ENCODE data around the gene RILPL2.
"Not testable (repeated sequence)": the region's sequence is repeated elsewhere in the genome, so short reads cannot be mapped to it uniquely, and the experiment has no call there.

Gene RILPL2

DNA sequence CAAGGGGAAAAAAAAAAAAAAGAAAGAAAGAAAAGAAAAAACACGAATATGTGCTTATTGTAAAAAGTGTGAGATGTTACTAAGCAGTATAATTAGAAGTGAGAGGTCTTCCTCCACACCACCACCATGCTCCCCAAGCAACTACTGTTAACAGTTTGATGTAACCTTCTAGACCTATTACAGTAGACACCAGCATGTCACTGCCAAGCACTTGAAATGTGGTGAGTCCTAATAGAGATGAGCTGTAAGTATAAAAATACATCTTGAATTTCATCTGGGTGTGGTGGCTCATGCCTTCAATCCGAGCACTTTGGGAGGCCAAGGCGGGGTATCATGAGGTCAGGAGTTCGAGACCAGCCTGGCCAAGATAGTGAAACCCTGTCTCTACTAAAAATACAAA is 13.4 kb upstream of the RILPL2 start:
- DNase-seq (ENCODE audit: low read depth in 2 of 2): no peak

DNA sequence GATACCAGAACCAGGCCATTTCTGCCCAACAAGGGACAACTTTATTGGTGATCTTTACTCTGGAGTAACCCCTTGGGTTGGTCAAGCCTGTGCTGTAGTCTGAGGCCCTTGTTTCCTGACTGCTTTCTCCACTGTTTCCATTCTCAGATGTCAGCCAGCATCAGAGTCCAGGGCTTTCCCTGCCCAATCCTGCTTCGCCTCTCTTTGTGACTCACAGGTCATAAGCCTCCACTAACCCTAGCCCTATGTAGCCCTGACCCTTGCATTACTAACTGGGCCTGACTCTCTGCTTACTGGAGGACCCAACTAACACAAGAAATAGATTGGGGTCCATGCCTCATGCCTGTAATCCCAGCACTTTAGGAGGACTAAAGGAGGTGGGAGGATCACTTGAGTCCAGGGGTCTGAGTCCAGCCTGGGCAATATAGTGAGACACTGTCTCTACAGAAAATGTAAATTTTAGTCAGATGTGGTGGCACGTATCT is 12.8 kb upstream of the RILPL2 start:
- no peak for DNase-seq (ENCODE audit: low read depth in 2 of 2)

DNA sequence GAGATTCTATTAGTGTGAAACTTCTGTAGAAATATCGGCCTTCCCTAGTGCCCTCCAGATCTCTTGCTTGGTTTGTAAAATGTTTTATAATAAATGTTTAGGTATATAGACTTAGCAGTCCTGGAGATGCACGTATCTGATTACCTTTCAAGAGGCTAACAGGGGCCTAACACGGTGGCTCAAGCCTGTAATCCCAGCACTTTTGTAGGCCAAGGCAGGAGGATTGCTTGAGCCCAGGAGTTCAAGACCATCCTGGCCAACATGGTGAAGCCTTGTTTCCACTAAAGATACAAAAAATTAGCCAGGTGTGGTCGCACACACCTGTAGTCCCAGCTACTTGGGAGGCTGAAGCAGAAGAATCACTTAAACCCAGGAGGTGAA is 9.8 kb upstream of the RILPL2 start:
- DNase-seq (ENCODE audit: low read depth in 2 of 2): no peak

GRCh38 chr12:123445388-123446332 is 9.2 kb upstream of the RILPL2 start:
- DNase-seq (ENCODE audit: low read depth in 2 of 2): no peak

DNA sequence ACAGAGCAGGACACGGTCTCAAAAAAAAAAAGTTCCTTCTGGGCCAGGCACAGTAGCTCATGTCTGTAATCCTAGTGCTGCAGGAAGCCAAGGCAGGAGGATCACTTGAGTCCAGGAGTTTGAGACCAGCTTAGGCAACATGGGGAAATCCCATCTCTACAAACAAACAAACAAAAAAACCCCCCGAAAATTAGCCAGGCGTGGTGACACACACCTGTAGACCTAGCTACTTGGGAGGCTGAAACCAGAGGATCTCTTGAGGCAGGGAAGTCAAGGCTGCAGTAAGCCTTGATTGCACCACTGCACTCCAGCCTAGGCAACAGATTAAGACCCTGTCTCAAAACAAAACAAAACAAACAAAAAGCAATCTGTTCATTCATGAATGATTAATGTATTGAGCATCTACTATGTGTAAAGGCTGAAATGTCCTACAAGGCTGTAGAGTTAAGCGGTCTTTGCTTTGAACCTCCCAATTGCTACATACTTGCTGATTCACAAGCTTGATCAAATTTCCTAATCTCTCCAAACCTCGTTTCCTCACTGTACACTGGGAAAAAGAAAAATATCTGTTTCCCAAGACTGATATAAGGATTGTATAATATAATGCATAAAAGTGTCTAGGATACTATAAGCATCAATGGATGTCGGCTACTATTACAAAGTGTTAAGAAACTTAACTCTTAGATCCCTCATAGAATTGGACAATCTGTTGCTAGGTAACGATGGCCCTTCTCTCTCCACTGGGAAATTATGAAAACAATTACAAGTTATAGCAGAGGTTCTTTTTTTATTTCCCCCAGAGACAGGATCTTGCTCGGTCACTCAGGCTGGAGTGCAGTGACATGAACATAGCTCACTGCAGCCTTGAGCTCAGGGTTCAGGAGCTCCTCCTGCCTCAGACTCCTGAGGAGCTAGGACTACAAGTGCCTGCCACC is 7.9 kb upstream of the RILPL2 start:
- no peak for DNase-seq (ENCODE audit: low read depth in 2 of 2)

DNA sequence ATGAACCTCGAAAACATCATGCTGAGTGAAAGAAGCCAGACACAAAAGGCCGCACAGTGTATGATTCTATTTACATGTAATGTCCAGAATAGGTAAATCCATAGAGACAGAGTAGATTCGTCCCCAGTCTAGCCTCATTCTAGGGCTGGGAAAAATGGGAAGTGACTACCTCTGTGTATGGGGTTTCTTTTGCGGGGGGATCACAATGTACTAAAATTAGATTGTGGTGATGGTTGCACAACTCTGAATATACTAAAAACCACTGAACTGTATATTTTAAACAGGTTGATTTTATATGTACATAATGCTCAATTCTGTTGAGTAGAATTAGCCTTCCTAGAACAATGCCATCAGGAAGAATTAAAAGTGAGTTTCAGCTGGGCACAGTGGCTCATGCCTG is 6.3 kb upstream of the RILPL2 start:
- no peak for DNase-seq (ENCODE audit: low read depth in 2 of 2)

- no peak for DNase-seq (ENCODE audit: low read depth in 2 of 2)
Measured at GRCh38 chr12:123441523-123442164, 5.2 kb upstream of the RILPL2 start.

- no peak for DNase-seq (ENCODE audit: low read depth in 2 of 2)
Measured at GRCh38 chr12:123435636-123436016, 858 bp downstream of the RILPL2 start.

DNA sequence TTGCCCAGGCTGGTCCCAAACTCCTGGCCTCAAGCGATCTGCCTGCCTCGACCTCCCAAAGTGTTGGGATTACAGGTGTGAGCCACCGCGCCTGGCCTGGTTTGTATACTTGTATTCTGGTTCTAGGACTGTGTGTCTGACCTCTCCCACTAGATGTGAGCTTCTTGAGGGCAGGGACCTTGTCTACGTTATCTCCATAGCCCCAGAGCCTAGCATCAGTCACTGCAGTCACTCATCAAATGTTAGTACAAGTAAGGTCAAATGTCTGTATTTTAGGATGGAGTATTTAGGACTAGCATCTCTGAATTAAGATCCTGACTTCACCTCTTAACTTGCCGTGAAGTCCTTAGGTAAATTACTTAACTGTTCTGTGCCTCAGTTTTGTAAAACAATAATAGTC is 2.9 kb downstream of the RILPL2 start:
- no peak for DNase-seq (ENCODE audit: low read depth in 2 of 2)

DNA sequence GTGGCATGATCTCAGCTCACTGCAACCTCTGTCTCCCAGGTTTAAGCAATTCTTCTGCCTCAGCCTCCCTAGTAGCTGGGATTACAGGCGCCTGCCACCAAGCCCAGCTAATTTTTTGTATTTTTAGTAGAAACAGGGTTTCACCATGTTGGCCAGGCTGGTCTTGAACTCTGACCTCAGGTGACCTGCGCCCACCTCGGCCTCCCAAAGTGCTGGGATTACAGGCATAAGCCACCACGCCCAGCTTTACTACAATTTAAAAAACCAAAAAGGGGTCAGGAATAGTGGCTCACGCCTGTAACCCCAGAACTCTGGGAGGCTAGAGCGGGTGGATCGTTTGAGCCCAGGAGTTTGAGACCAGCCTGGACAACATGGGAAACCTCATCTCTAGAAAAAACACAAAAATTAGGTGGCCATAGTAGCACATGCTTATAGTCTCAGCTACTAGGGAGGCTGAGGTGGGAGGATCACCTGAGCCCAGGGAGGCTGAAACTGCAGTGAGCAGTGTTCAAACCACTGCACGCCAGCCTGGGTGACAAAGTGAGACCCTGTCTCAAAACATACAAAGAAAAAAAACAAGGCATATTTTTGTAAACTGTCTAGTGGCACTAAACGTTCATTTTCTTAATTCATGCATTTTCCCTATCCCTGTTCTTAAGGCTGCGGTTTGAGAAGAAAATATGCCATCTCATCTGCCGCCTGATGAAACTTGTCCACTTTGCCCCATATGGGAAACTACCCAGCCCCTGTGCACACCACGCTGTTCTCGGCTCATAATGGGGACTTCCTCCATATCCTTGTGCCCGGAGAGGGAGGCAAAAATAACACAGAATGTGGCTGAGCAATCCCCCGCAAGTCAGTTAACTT is 4.3 kb downstream of the RILPL2 start:
- not testable (repeated sequence) for DNase-seq (ENCODE audit: low read depth in 2 of 2)

GRCh38 chr12:123429101-123429500 is 7.4 kb downstream of the RILPL2 start:
- not testable (repeated sequence) for DNase-seq (ENCODE audit: low read depth in 2 of 2)

GRCh38 chr12:123428591-123428990 is 7.9 kb downstream of the RILPL2 start:
- DNase-seq (ENCODE audit: low read depth in 2 of 2): no peak

GRCh38 chr12:123427036-123427769 is 9.3 kb downstream of the RILPL2 start:
- DNase-seq (ENCODE audit: low read depth in 2 of 2): no peak

- no peak for DNase-seq (ENCODE audit: low read depth in 2 of 2)
Measured at GRCh38 chr12:123421314-123421713, 15.2 kb downstream of the RILPL2 start.

GRCh38 chr12:123410041-123410412 is 26.5 kb downstream of the RILPL2 start:
- DNase-seq (ENCODE audit: low read depth in 2 of 2): no peak

DNA sequence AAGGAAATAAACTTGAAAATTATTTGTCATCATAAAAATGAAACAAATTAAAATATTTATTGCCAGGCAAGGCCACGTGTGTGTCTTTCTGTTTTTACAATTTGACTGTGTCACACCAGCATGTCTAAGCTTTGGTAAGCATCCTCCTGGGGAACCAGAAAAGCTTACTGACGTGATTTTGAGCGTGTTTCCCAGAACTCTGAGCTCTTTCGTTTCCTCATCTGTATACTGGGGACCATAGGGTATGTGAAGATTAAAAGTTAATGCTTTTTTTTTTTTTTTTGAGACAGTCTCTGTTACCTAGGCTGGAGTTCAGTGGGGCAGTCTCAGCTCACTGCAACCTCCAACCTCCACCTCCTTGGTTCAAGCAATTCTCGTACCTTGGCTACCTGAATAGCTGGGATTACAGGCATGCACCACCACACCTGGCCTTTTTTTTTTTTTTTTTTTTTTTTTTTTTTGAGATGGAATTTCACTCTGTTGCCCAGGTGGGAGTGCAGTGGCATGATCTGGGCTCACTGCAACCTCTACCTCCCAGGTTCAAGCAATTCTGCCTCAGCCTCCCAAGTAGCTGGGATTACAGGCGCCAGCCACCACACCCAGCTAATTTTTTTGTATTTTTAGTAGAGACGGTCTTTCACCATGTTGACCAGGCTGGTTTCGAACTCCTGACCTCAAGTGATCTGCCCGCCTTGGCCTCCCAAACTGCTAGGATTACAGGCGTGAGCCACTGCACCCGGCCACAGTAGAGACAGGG is 27.0 kb downstream of the RILPL2 start:
- not testable (repeated sequence) for DNase-seq (ENCODE audit: low read depth in 2 of 2)

- not testable (repeated sequence) for DNase-seq (ENCODE audit: low read depth in 2 of 2)
Measured at GRCh38 chr12:123408619-123409018, 27.9 kb downstream of the RILPL2 start.

DNA sequence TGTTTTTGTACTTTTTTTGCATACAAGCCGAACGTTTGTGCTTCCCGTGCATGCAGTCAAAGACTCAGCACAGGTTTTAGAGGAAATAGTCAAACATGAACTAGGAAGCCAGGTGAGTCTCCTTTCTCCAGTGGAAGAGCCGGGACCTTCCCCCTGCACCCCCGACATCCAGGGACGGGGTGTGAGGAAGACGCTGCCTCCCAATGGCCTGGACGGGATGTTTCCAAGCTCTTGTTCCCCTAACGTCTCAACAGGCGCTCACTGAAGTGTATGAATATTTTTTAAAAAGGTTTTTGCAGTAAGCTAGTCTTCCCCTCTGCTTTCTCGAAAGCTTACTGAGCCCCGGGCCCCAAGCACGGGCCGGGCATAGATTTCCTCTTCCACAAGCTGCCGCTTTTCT is 28.6 kb downstream of the RILPL2 start:
- DNase-seq (ENCODE audit: low read depth in 2 of 2): not testable (repeated sequence)

DNA sequence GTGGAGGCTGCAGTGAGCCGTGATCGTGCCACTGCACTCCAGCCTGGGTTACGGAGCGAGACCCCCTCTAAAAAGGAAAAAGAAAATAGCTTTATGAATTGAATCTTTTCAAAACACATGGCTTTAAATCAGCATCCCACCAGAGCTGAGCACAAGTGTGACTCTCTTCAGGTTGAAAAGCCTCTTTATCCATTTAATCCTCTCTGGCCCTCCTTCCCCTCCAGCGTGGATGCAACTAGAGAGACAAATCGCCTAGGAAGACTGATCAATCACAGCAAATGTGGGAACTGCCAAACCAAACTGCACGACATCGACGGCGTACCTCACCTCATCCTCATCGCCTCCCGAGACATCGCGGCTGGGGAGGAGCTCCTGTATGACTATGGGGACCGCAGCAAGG is 29.2 kb downstream of the RILPL2 start:
- not testable (repeated sequence) for DNase-seq (ENCODE audit: low read depth in 2 of 2)

DNA sequence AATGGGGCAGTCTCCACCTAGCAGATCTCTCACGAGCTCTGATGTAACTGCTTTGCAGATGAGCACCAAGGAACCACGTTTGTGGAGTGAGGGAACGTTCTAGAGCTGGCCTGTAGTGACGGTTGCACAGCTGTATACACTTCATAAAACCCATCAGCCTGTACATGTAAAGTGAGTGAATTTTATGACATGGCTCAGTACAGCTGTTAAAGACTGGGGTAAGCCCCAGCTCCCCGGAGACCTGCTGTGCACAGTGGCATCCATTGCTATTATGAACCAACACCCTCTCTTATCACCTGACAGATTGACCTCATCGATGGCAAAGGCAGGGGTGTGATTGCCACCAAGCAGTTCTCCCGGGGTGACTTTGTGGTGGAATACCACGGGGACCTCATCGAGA is 31.9 kb downstream of the RILPL2 start:
- no peak for DNase-seq (ENCODE audit: low read depth in 2 of 2)

All from activated CD8-positive, alpha-beta memory T cell treated with anti-CD3 and anti-CD28 coated beads for 4 hours (primary cell).